GM12878 (cell line): ENCODE data around the gene APOA4. TPM values are rescaled to one million over a fixed set of nuclear protein-coding genes. Genes with fewer than 3 reads are reported as not detected.

ENCODE experiments used
- ATAC-seq: fragments of 200-7000 bp; cut with Tn5 transposase; 3 replicates; pipeline ENCODE4 v1.9.1; 2020; ENCODE audit warnings: mild to moderate bottlenecking, moderate library complexity
- BruUV-seq: library from RNA; stranded (reverse); fragments of 400-500 nt; replicated peaks from 2 replicates; lab custom pipeline; 2021; lab: Mats Ljungman, UMichigan
- CTCF ChIA-PET: fragments of 300-600 bp; sonication (Branson Sonifier 250); formaldehyde crosslinking; extraction: SDS; loops from one replicate; lab custom pipeline; 2021; ENCODE audit warnings: inconsistent platforms; lab: Yijun Ruan, JAX
- POLR2A ChIA-PET: fragments of 350-600 bp; formaldehyde crosslinking; extraction: SDS; loops from one replicate; lab custom pipeline; 2021; ENCODE audit warnings: inconsistent platforms; lab: Charles Lee
- RAD21 ChIA-PET: fragments of 300-600 bp; sonication (Branson Sonifier 250); formaldehyde crosslinking; loops from one replicate; lab custom pipeline; 2023; ENCODE audit warnings: antibody characterized with exemption; ENCODE audit not compliant: unreplicated experiment; lab: Charles Lee
- SMC1A ChIA-PET: fragments of 300-600 bp; sonication (Branson Sonifier 250); formaldehyde crosslinking; loops from one replicate; lab custom pipeline; 2023; ENCODE audit not compliant: unreplicated experiment, uncharacterized antibody; lab: Charles Lee
- DNase-seq: peaks from one replicate; pipeline ENCODE4 v3.0.0-alpha.2; 2011; ENCODE audit warnings: low read depth, low spot score
- FAIRE-seq: peaks from 3 replicates; lab custom pipeline; 2011; peaks lifted over from hg19 to GRCh38; lab: Jason Lieb, UNC
- H2AFZ ChIP-seq: 2 replicates; pipeline ENCODE4 v1.6.0; 2011; ENCODE audit warnings: low read depth, low read length, control low read depth; ENCODE audit not compliant: control insufficient read depth
- H3K27ac ChIP-seq: 2 replicates; pipeline ENCODE4 v1.5.1; 2011; ENCODE audit warnings: control low read depth; ENCODE audit not compliant: control insufficient read depth, insufficient read depth
- H3K27me3 ChIP-seq, 2 experiments: replicated peaks in 1 of 2; 2 replicates each; pipeline versions ENCODE4 v1.6.0 to v1.6.1; 2011; ENCODE audit warnings: low read length in 1 of 2; ENCODE audit not compliant: control insufficient read depth in 2 of 2, insufficient read depth in 2 of 2
- H3K36me3 ChIP-seq, 2 experiments: 2 replicates each; pipeline ENCODE4 v1.5.1; 2011; ENCODE audit warnings: low read length in 1 of 2; ENCODE audit not compliant: control insufficient read depth in 2 of 2, insufficient read depth in 2 of 2
- H3K4me1 ChIP-seq: 2 replicates; pipeline ENCODE4 v1.6.1; 2011; ENCODE audit warnings: mild to moderate bottlenecking, low read length, moderate library complexity, mixed read lengths; ENCODE audit not compliant: control insufficient read depth, insufficient read depth
- H3K4me2 ChIP-seq: 2 replicates; pipeline ENCODE4 v1.6.0; 2011; ENCODE audit warnings: control low read depth; ENCODE audit not compliant: control insufficient read depth, insufficient read depth
- H3K4me3 ChIP-seq: fragments of 200-600 bp; sonication (generic); 2 replicates; pipeline ENCODE4 v1.5.1; 2016
- H3K79me2 ChIP-seq: 2 replicates; pipeline ENCODE4 v1.6.0; 2011; ENCODE audit warnings: low read length; ENCODE audit not compliant: control insufficient read depth, insufficient read depth
- H3K9ac ChIP-seq: 2 replicates; pipeline ENCODE4 v1.8.0; 2011; ENCODE audit warnings: low read length, control low read depth, mixed read lengths; ENCODE audit not compliant: control insufficient read depth, insufficient read depth
- H3K9me3 ChIP-seq: replicated peaks from 3 replicates; pipeline ENCODE4 v1.5.1; 2011; ENCODE audit warnings: mild to moderate bottlenecking, low read length; ENCODE audit not compliant: control insufficient read depth, insufficient read depth
- H4K20me1 ChIP-seq: 2 replicates; pipeline ENCODE4 v1.6.0; 2011; ENCODE audit not compliant: control insufficient read depth, insufficient read depth
- FOXK2 ChIP-seq: fragments of 450-650 bp; IDR thresholded peaks from 2 replicates; pipeline ENCODE4 v1.6.1; 2017; ENCODE audit warnings: mild to moderate bottlenecking, moderate library complexity
- NFYA ChIP-seq: IDR thresholded peaks from 2 replicates; pipeline ENCODE4 v1.6.1; 2011; ENCODE audit warnings: low read depth, mild to moderate bottlenecking, low read length, improper control_type of control experiment, borderline replicate concordance
- NR2C1 ChIP-seq: fragments of 450-650 bp; IDR thresholded peaks from 2 replicates; pipeline ENCODE4 v1.6.1; 2017; ENCODE audit warnings: antibody characterized with exemption, mild to moderate bottlenecking, moderate library complexity
- SREBF2 ChIP-seq: IDR thresholded peaks from 2 replicates; pipeline ENCODE4 v1.6.1; 2012; ENCODE audit warnings: mild to moderate bottlenecking, low read length
- WGBS: methylation state at CpG from one replicate; pipeline ENCODE4 v1.1.6; 2016; ENCODE audit warnings: low lambda C conversion rate; ENCODE audit not compliant: insufficient replicate concordance, insufficient coverage; ENCODE audit errors: missing lambda C conversion rate; 5-methylcytosine and 5-hydroxymethylcytosine counted together
- in situ Hi-C: fragments of 300-500 bp; cut with MboI; formaldehyde crosslinking; loops from 9 replicates; pipeline ENCODE4 v1.14.3; 2018; ENCODE audit warnings: mixed read lengths
- intact Hi-C: fragments of 100-400 bp; cut with micrococcal nuclease; formaldehyde crosslinking; loops from one replicate; pipeline ENCODE4 v1.14.2; 2022; ENCODE audit not compliant: unreplicated experiment
- polyA plus RNA-seq, 11 experiments: library from polyadenylated mRNA; depleted of rRNA in 4 of 11; unstranded in 6 of 11; stranded (reverse) in 5 of 11; fragments of >200 nt; fragmentation: Nextera tagmentation in 4 of 11; fragmentation: Illumina TruSeq in 1 of 11; extraction: Ambion mirVana in 4 of 11; extraction: Trizol in 1 of 11; gene quantifications; 1 replicate in 1 of 11; 2 replicates in 10 of 11; pipeline versions ENCODE4 v1.2.1 to v1.2.3, GENCODE V29; 2011 to 2016; ENCODE audit warnings: inconsistent platforms in 2 of 11, missing spikeins in 2 of 11, low read depth in 1 of 11
- total RNA-seq, 4 experiments: library from RNA; depleted of rRNA in 3 of 4; stranded (reverse); fragments of >200 nt in 3 of 4; fragmentation: Illumina TruSeq in 1 of 4; extraction: Trizol in 1 of 4; gene quantifications; 2 replicates each; pipeline versions ENCODE4 v1.2.1 to v1.2.3, GENCODE V29; 2013 to 2021
- TF ChIP-seq, protein P1 (sequence below): fragments of 450-650 bp; formaldehyde crosslinking; IDR thresholded peaks from 2 replicates; pipeline ENCODE4 v1.5.0; 2022; ENCODE audit warnings: mild to moderate bottlenecking, missing genetic modification characterization
- TF ChIP-seq, protein P2 (sequence below): fragments of 150-350 bp; IDR thresholded peaks from 2 replicates; pipeline ENCODE4 v1.6.1; 2014; ENCODE audit warnings: mild to moderate bottlenecking, low read depth, low read length

Gene APOA4
- total and polyA plus RNA-seq, 10 of the 15 experiments (the other 5 are each of a cell fraction or from before 2014, with no cell fraction given): not detected

DNA sequence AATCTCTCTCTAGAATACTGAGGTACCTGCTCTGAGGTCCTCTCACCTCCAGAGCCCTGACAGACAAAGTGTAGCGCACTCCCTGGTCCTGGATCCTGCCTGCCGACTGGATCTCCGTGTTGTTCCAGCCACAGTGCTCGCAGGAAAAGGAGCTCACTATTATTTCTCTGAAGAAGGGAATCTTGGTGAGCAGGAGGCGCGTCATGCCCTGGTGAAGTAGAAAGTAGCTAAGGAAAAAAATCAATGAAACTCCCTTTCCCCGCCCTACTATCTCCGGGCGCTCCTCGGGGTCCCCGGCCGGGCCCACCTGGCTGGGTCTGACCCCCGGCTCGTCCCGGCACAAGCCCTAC, 35.7 kb downstream of the APOA4 start:
- in situ Hi-C loops: loop anchor here (5.0 kb wide), 1 partner anchor 315 kb away; no protein-coding TSS in a partner anchor
- Histone ChIP-seq H3K9me3 (no peaks in the 10 kb centered on the region), H2AFZ (peak overlapping the region; percentile 99), H3K4me3 (peak overlapping the region; percentile 96), H3K36me3 (peaks cover 9 to 29% of the 10 kb centered on the region in 2 experiments), H3K4me2 (peak overlapping the region; percentile 94), H3K9ac (peak overlapping the region; percentile 92), H3K27me3 (no peaks in the 10 kb centered on the region), H3K79me2 (peaks cover 20% of the 10 kb centered on the region), H4K20me1 (no peaks in the 10 kb centered on the region), H3K4me1 (peaks cover 18% of the 10 kb centered on the region), H3K27ac (peak overlapping the region; percentile 72)
- TF ChIP-seq SREBF2 (no peak), FOXK2 (no peak), NFYA (no peak), NR2C1 (no peak)
- TF ChIP-seq, protein P1, sequence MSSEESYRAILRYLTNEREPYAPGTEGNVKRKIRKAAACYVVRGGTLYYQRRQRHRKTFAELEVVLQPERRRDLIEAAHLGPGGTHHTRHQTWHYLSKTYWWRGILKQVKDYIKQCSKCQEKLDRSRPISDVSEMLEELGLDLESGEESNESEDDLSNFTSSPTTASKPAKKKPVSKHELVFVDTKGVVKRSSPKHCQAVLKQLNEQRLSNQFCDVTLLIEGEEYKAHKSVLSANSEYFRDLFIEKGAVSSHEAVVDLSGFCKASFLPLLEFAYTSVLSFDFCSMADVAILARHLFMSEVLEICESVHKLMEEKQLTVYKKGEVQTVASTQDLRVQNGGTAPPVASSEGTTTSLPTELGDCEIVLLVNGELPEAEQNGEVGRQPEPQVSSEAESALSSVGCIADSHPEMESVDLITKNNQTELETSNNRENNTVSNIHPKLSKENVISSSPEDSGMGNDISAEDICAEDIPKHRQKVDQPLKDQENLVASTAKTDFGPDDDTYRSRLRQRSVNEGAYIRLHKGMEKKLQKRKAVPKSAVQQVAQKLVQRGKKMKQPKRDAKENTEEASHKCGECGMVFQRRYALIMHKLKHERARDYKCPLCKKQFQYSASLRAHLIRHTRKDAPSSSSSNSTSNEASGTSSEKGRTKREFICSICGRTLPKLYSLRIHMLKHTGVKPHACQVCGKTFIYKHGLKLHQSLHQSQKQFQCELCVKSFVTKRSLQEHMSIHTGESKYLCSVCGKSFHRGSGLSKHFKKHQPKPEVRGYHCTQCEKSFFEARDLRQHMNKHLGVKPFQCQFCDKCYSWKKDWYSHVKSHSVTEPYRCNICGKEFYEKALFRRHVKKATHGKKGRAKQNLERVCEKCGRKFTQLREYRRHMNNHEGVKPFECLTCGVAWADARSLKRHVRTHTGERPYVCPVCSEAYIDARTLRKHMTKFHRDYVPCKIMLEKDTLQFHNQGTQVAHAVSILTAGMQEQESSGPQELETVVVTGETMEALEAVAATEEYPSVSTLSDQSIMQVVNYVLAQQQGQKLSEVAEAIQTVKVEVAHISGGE (CRISPR knock-in tag): no peak
- TF ChIP-seq, protein P2, sequence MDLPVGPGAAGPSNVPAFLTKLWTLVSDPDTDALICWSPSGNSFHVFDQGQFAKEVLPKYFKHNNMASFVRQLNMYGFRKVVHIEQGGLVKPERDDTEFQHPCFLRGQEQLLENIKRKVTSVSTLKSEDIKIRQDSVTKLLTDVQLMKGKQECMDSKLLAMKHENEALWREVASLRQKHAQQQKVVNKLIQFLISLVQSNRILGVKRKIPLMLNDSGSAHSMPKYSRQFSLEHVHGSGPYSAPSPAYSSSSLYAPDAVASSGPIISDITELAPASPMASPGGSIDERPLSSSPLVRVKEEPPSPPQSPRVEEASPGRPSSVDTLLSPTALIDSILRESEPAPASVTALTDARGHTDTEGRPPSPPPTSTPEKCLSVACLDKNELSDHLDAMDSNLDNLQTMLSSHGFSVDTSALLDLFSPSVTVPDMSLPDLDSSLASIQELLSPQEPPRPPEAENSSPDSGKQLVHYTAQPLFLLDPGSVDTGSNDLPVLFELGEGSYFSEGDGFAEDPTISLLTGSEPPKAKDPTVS: no peak
- WGBS: 2% methylated on average over 15 of the region's 15 CpGs
- DNase-seq (no peak), ATAC-seq (peak; percentile 27), FAIRE-seq (no peak)
- ChIA-PET POLR2A (interaction anchor here (1.0 to 3.4 kb wide), 9 partner anchors 11 to 540 kb away, joined by 3 to 28 read pairs (median 3); partner anchors contain the start of genes BUD13 and CEP164), RAD21 (interaction anchor here (0.7 to 3.3 kb wide), 5 partner anchors 14 to 391 kb away, joined by 3 to 20 read pairs (median 7); partner anchors contain the start of genes BUD13 and SIDT2), SMC1A (interaction anchor here (0.6 to 7.5 kb wide), 16 partner anchors 11 to 393 kb away, joined by 3 to 46 read pairs (median 4); no protein-coding TSS in a partner anchor), CTCF (interaction anchor here (0.5 to 10.9 kb wide), 7 partner anchors 25 to 393 kb away, joined by 3 to 183 read pairs (median 3); partner anchors contain the start of gene APOA1)
- intact Hi-C loops: no loop called here
- BruUV-seq: no TSS peak
